Mesenchymal stem cell (in vitro differentiated cells and primary cell): Measurements from ENCODE around the gene HAPLN3.

Source experiments
- DNase-seq: peaks from one replicate; pipeline ENCODE4 v3.0.0-alpha.2; 2013
- H2AFZ ChIP-seq: one replicate; pipeline ENCODE4 v1.6.1; 2013; ENCODE audit warnings: low read depth, mild to moderate bottlenecking, control low read depth, inconsistent platforms, low read length, moderate library complexity
- H2AK5ac ChIP-seq: 2 replicates; pipeline ENCODE4 v1.6.1; 2013; ENCODE audit warnings: low read length, moderate library complexity, mild to moderate bottlenecking, inconsistent platforms; ENCODE audit not compliant: severe bottlenecking
- H2BK120ac ChIP-seq: one replicate; pipeline ENCODE4 v1.6.1; 2013; ENCODE audit warnings: low read depth, mild to moderate bottlenecking, inconsistent platforms, low read length, moderate library complexity
- H2BK12ac ChIP-seq, 2 experiments: one replicate each; pipeline ENCODE4 v1.6.1; 2013; ENCODE audit warnings: inconsistent platforms in 2 of 2, low read length in 2 of 2, mild to moderate bottlenecking in 2 of 2, moderate library complexity in 2 of 2, control low read depth in 1 of 2
- H2BK15ac ChIP-seq: one replicate; pipeline ENCODE4 v1.6.1; 2013; ENCODE audit warnings: mild to moderate bottlenecking, low read depth, inconsistent platforms; ENCODE audit not compliant: poor library complexity, severe bottlenecking
- H2BK5ac ChIP-seq: 2 replicates; pipeline ENCODE4 v1.6.1; 2013; ENCODE audit warnings: low read depth, mild to moderate bottlenecking, low read length, control low read depth, inconsistent platforms; ENCODE audit not compliant: poor library complexity, severe bottlenecking
- H3K14ac ChIP-seq, 2 experiments: one replicate each; pipeline ENCODE4 v1.6.1; 2013; ENCODE audit warnings: inconsistent platforms in 2 of 2, low read length in 2 of 2, control low read depth in 1 of 2, mild to moderate bottlenecking in 1 of 2, moderate library complexity in 1 of 2
- H3K18ac ChIP-seq, 2 experiments: one replicate each; pipeline ENCODE4 v1.6.1; 2013; ENCODE audit warnings: inconsistent platforms in 2 of 2, low read length in 2 of 2, control low read depth in 1 of 2, low read depth in 1 of 2, mild to moderate bottlenecking in 1 of 2
- H3K23ac ChIP-seq, 2 experiments: one replicate each; pipeline ENCODE4 v1.6.1; 2013; ENCODE audit warnings: inconsistent platforms in 2 of 2, low read length in 2 of 2, mild to moderate bottlenecking in 2 of 2, moderate library complexity in 2 of 2, control low read depth in 1 of 2
- H3K27ac ChIP-seq: 2 replicates; pipeline ENCODE4 v1.5.1; 2013; ENCODE audit warnings: mild to moderate bottlenecking, moderate library complexity, low read length, control low read depth, inconsistent platforms; ENCODE audit not compliant: poor library complexity, severe bottlenecking
- H3K27me3 ChIP-seq, 2 experiments: 2 replicates each; pipeline versions ENCODE4 v1.6.1 to v1.7.0; 2013; ENCODE audit warnings: low read length in 2 of 2, mild to moderate bottlenecking in 2 of 2, moderate library complexity in 2 of 2, control low read depth in 1 of 2, inconsistent platforms in 1 of 2; ENCODE audit not compliant: control insufficient read depth in 1 of 2, insufficient read depth in 1 of 2
- H3K36me3 ChIP-seq, 2 experiments: 2 replicates each; pipeline versions ENCODE4 v1.6.1 to v1.7.0; 2013; ENCODE audit warnings: low read length in 2 of 2, control low read depth in 1 of 2, inconsistent platforms in 1 of 2, low read depth in 1 of 2, mild to moderate bottlenecking in 1 of 2; ENCODE audit not compliant: insufficient read depth in 2 of 2, control insufficient read depth in 1 of 2
- H3K4ac ChIP-seq, 2 experiments: one replicate each; pipeline ENCODE4 v1.6.1; 2013; ENCODE audit warnings: inconsistent platforms in 2 of 2, low read length in 2 of 2, mild to moderate bottlenecking in 2 of 2, moderate library complexity in 2 of 2, control low read depth in 1 of 2, low read depth in 1 of 2
- H3K4me1 ChIP-seq: 2 replicates; pipeline ENCODE4 v1.6.1; 2013; ENCODE audit warnings: low read depth, low read length, control low read depth; ENCODE audit not compliant: control insufficient read depth, insufficient read depth
- H3K4me2 ChIP-seq: 2 replicates; pipeline ENCODE4 v1.6.1; 2013; ENCODE audit warnings: low read length, mild to moderate bottlenecking, inconsistent platforms; ENCODE audit not compliant: poor library complexity, severe bottlenecking
- H3K4me3 ChIP-seq, 2 experiments: 2 replicates each; pipeline versions ENCODE4 v1.5.1 to v1.7.0; 2013; ENCODE audit warnings: low read length in 2 of 2, mild to moderate bottlenecking in 2 of 2, control low read depth in 1 of 2, low read depth in 1 of 2; ENCODE audit not compliant: insufficient read depth in 1 of 2
- H3K79me1 ChIP-seq: replicated peaks from 2 replicates; pipeline ENCODE4 v1.6.1; 2013; ENCODE audit warnings: mild to moderate bottlenecking, control low read depth, low read length, inconsistent platforms; ENCODE audit not compliant: poor library complexity, severe bottlenecking
- H3K9ac ChIP-seq: 2 replicates; pipeline ENCODE4 v1.7.0; 2013; ENCODE audit warnings: mild to moderate bottlenecking, low read length, moderate library complexity
- H3K9me3 ChIP-seq: 2 replicates; pipeline ENCODE4 v1.7.0; 2013; ENCODE audit warnings: mild to moderate bottlenecking, low read length; ENCODE audit not compliant: control insufficient read depth
- H4K8ac ChIP-seq: one replicate; pipeline ENCODE4 v1.6.1; 2013; ENCODE audit warnings: inconsistent platforms, mild to moderate bottlenecking, low read length, moderate library complexity
- H4K91ac ChIP-seq: one replicate; pipeline ENCODE4 v1.6.1; 2013; ENCODE audit warnings: mild to moderate bottlenecking, low read length, inconsistent platforms
- WGBS: methylation state at CpG from one replicate; pipeline ENCODE4 v1.1.7; 2013; ENCODE audit warnings: mixed read lengths; 5-methylcytosine and 5-hydroxymethylcytosine counted together

HAPLN3 gene

DNA sequence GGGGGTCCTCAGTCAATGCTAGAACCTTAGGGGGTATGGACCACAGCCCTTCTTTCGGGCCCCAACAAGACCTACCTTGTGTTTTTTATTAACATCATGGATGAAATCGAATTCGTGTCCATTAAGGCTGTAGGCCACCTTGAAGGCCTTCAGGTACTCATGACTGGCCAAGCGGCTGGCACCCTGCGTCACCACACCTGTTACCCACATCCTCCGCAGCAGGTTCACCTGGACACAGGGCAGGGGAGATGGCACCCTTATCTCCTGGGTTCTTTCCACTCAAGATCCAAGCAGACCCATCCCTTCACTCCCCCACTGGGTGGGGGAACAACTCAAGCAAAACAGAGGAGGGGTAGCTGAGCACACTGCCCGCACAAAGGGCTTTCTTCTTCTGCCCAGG is 11.2 kb upstream of the HAPLN3 start:
- 96% methylated on average over 7 of the region's 7 CpGs for WGBS
- H3K4ac ChIP-seq, result no peak overlapping the region
- no peaks in the 10 kb centered on the region for H3K27me3 ChIP-seq
- H3K4me3 ChIP-seq, result no peak overlapping the region
- no peak overlapping the region for H3K27ac ChIP-seq
- no peak overlapping the region for H2BK12ac ChIP-seq
- no peak overlapping the region for H3K14ac ChIP-seq
- peaks cover 17% of the 10 kb centered on the region for H3K4me1 ChIP-seq
- H3K23ac ChIP-seq, result no peak overlapping the region
- H4K91ac ChIP-seq, result no peak overlapping the region
- H2BK120ac ChIP-seq, result no peak overlapping the region
- DNase-seq, result no peak
- no peak overlapping the region for H3K18ac ChIP-seq
- H4K8ac ChIP-seq, result no peak overlapping the region
- no peak overlapping the region for H2AK5ac ChIP-seq
- no peak overlapping the region for H2BK5ac ChIP-seq
- H2BK15ac ChIP-seq, result no peak overlapping the region
- H3K36me3 ChIP-seq, result peaks cover 45 to 74% of the 10 kb centered on the region in 2 experiments
- H3K9ac ChIP-seq, result no peak overlapping the region
- no peaks in the 10 kb centered on the region for H3K9me3 ChIP-seq
- no peak overlapping the region for H2AFZ ChIP-seq
- H3K4me2 ChIP-seq, result no peak overlapping the region
- peaks cover 39% of the 10 kb centered on the region for H3K79me1 ChIP-seq

DNA sequence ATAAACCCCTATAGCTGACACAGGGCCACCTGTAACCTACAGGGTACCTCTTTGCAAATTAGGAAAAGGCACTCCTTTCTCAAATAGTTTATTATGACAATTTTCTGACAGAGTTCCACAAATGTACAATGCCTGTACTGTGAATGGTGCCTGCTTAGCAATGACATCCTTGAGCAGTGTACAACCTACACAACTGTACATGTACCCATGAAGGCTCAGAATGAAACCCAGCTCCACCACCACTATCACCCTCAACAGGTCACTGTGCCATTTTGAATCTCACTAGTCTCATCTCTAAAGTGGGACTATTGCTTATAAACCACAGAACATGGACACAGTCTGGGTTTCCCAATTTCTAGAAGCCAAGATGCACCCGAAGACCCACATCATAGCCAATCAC is 10.8 kb upstream of the HAPLN3 start:
- Histone ChIP-seq H3K4me1 (peaks cover 13% of the 10 kb centered on the region), H3K36me3 (peaks cover 49 to 78% of the 10 kb centered on the region in 2 experiments), H3K4me3 (no peak overlapping the region), H3K27me3 (no peaks in the 10 kb centered on the region), H3K14ac (no peak overlapping the region), H3K79me1 (peaks cover 37% of the 10 kb centered on the region), H2AK5ac (no peak overlapping the region), H2BK5ac (no peak overlapping the region), H3K18ac (no peak overlapping the region), H4K8ac (no peak overlapping the region), H3K4me2 (no peak overlapping the region), H4K91ac (no peak overlapping the region), H3K23ac (no peak overlapping the region), H3K9ac (no peak overlapping the region), H3K9me3 (no peaks in the 10 kb centered on the region), H2BK15ac (no peak overlapping the region), H3K27ac (no peak overlapping the region), H2BK120ac (no peak overlapping the region), H3K4ac (no peak overlapping the region), H2BK12ac (no peak overlapping the region), H2AFZ (no peak overlapping the region)
- WGBS, result 98% methylated on average over 1 of the region's 1 CpG
- no peak for DNase-seq

DNA sequence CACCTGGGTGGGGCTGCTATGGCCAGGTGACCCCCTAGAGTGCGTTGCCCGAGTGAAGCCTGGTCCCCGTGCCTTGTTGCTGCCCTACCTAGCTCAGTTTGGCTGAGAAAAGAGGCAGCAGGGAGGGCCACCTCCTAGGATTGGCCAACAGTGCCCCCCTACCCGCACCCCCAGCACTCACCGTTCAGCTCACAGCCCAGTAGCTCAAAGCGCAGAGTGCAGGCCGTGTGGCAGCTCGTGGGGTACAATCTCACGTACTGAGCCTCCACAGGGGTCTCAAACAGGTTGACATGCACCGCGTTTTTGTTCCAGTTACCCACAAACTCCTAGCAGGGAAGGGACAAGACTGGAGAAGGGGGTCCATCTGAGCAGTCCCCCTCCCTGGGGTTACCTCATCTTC is 10.2 kb upstream of the HAPLN3 start:
- WGBS, result 94% methylated on average over 9 of the region's 11 CpGs
- Histone ChIP-seq H2BK120ac (no peak overlapping the region), H4K8ac (no peak overlapping the region)

GRCh38 chr15:88904624-88905327 is 9.4 kb upstream of the HAPLN3 start:
- Histone ChIP-seq H4K8ac (no peak overlapping the region), H3K4me3 (no peak overlapping the region), H2AFZ (no peak overlapping the region), H4K91ac (no peak overlapping the region), H3K36me3 (peaks cover 57 to 80% of the 10 kb centered on the region in 2 experiments), H2BK120ac (no peak overlapping the region), H2BK15ac (peak overlapping the region; percentile 78), H3K4me2 (no peak overlapping the region), H2BK5ac (no peak overlapping the region), H2AK5ac (no peak overlapping the region), H2BK12ac (peak overlapping the region in 1 of 2 experiments; percentile 10), H3K27ac (no peak overlapping the region), H3K27me3 (no peaks in the 10 kb centered on the region), H3K9ac (peak overlapping the region; percentile 25), H3K23ac (no peak overlapping the region), H3K18ac (no peak overlapping the region), H3K4me1 (peaks cover 11% of the 10 kb centered on the region), H3K79me1 (peaks cover 28% of the 10 kb centered on the region), H3K9me3 (no peaks in the 10 kb centered on the region), H3K14ac (no peak overlapping the region), H3K4ac (no peak overlapping the region)
- DNase-seq, result peak; percentile 68
- 38% methylated on average over 9 of the region's 10 CpGs for WGBS

More for the DNA sequence above, 10.2 kb upstream of the HAPLN3 start:
- H2BK12ac ChIP-seq, result peak overlapping the region in 1 of 2 experiments; percentile 29
- peaks cover 33% of the 10 kb centered on the region for H3K79me1 ChIP-seq
- no peaks in the 10 kb centered on the region for H3K9me3 ChIP-seq
- H3K9ac ChIP-seq, result no peak overlapping the region
- H3K27me3 ChIP-seq, result no peaks in the 10 kb centered on the region
- H3K4ac ChIP-seq, result no peak overlapping the region
- no peak overlapping the region for H3K4me2 ChIP-seq
- H2BK5ac ChIP-seq, result no peak overlapping the region
- no peak overlapping the region for H2AFZ ChIP-seq
- H3K4me3 ChIP-seq, result no peak overlapping the region
- no peak overlapping the region for H2AK5ac ChIP-seq
- no peak overlapping the region for H3K14ac ChIP-seq
- DNase-seq, result no peak
- peak overlapping the region; percentile 45 for H2BK15ac ChIP-seq
- H3K18ac ChIP-seq, result no peak overlapping the region
- H3K27ac ChIP-seq, result no peak overlapping the region
- peaks cover 12% of the 10 kb centered on the region for H3K4me1 ChIP-seq
- peaks cover 53 to 82% of the 10 kb centered on the region in 2 experiments for H3K36me3 ChIP-seq
- H3K23ac ChIP-seq, result no peak overlapping the region
- no peak overlapping the region for H4K91ac ChIP-seq
